K562 (cell line): ENCODE data around the gene GOLGA6B. TPM values are rescaled to one million over a fixed set of nuclear protein-coding genes. Genes with fewer than 3 reads are reported as not detected.

ENCODE experiments used
- ATAC-seq: fragments of 200-7000 bp; cut with Tn5 transposase; 3 replicates; pipeline ENCODE4 v1.9.1; 2020; ENCODE audit warnings: moderate library complexity
- BruUV-seq: library from RNA; stranded (reverse); fragments of 400-500 nt; replicated peaks from 2 replicates; lab custom pipeline; 2021; lab: Mats Ljungman, UMichigan
- CTCF ChIA-PET: fragments of 300-600 bp; formaldehyde crosslinking; extraction: SDS; loops from one replicate; lab custom pipeline; 2021; ENCODE audit warnings: low intra/inter-chr PET ratio; lab: Yijun Ruan, JAX
- POLR2A ChIA-PET: fragments of 300-600, 350-650 bp; sonication (Branson Sonifier 250); formaldehyde crosslinking; extraction: SDS; loops from one replicate; lab custom pipeline; 2021; ENCODE audit warnings: antibody characterized with exemption, inconsistent platforms; lab: Yijun Ruan, JAX
- DNase-seq, 4 experiments: peaks; one replicate each; pipeline versions ENCODE4 v3.0.0 to v3.0.0-alpha.2; 2011 to 2018; ENCODE audit warnings: low spot score in 3 of 4, mixed read lengths in 3 of 4; ENCODE audit errors: extremely low read depth in 1 of 4
- FAIRE-seq: peaks from 2 replicates; lab custom pipeline; 2011; peaks lifted over from hg19 to GRCh38; lab: Jason Lieb, UNC
- H2AFZ ChIP-seq: 2 replicates; pipeline ENCODE4 v1.6.0; 2011; ENCODE audit warnings: low read depth, low read length, control low read depth, inconsistent platforms
- H3K27ac ChIP-seq: fragments of 200-600 bp; 3 replicates; pipeline ENCODE4 v1.8.0; 2011; ENCODE audit warnings: low read depth, mild to moderate bottlenecking, control low read depth, inconsistent platforms, low read length, moderate library complexity, mixed read lengths; ENCODE audit errors: extremely low read depth
- H3K27me3 ChIP-seq, 2 experiments: fragments of 300-600 bp in 1 of 2; 2 replicates in 1 of 2; 3 replicates in 1 of 2; pipeline versions ENCODE4 v1.6.0 to v1.8.0; 2011; ENCODE audit warnings: inconsistent platforms in 2 of 2, low read length in 2 of 2, mild to moderate bottlenecking in 1 of 2, mixed read lengths in 1 of 2, moderate library complexity in 1 of 2; ENCODE audit not compliant: control insufficient read depth in 2 of 2, insufficient read depth in 2 of 2
- H3K36me3 ChIP-seq: fragments of 300-600 bp; 3 replicates; pipeline ENCODE4 v1.8.0; 2011; ENCODE audit warnings: mild to moderate bottlenecking, low read length, inconsistent platforms; ENCODE audit not compliant: control insufficient read depth, insufficient read depth
- H3K4me1 ChIP-seq, 2 experiments: fragments of 200-600 bp in 1 of 2; replicated peaks in 1 of 2; 2 replicates in 1 of 2; 3 replicates in 1 of 2; pipeline versions ENCODE4 v1.5.1 to v1.8.0; 2011; ENCODE audit warnings: inconsistent platforms in 2 of 2, low read length in 2 of 2, mild to moderate bottlenecking in 1 of 2, mixed read lengths in 1 of 2, moderate library complexity in 1 of 2; ENCODE audit not compliant: control insufficient read depth in 2 of 2, insufficient read depth in 2 of 2
- H3K4me2 ChIP-seq: 2 replicates; pipeline ENCODE4 v1.6.1; 2011; ENCODE audit warnings: low read length, control low read depth, inconsistent platforms, mixed read lengths; ENCODE audit not compliant: insufficient read depth
- H3K4me3 ChIP-seq: fragments of 200-600 bp; sonication (generic), shearing (Covaris generic); 2 replicates; pipeline ENCODE4 v1.5.1; 2016; ENCODE audit warnings: control low read depth, inconsistent platforms
- H3K79me2 ChIP-seq: fragments of 200-600 bp; 3 replicates; pipeline ENCODE4 v1.8.0; 2011; ENCODE audit warnings: low read length, inconsistent platforms; ENCODE audit not compliant: control insufficient read depth, insufficient read depth
- H3K9ac ChIP-seq, 2 experiments: 2 replicates each; pipeline versions ENCODE4 v1.6.0 to v1.6.1; 2011; ENCODE audit warnings: low read depth in 2 of 2, low read length in 2 of 2, control low read depth in 1 of 2, inconsistent platforms in 1 of 2, mild to moderate bottlenecking in 1 of 2, mixed read lengths in 1 of 2; ENCODE audit not compliant: insufficient read depth in 1 of 2
- H3K9me1 ChIP-seq: one replicate; pipeline ENCODE4 v1.6.0; 2011; ENCODE audit warnings: inconsistent platforms, mild to moderate bottlenecking, low read length, moderate library complexity; ENCODE audit not compliant: control insufficient read depth, insufficient read depth
- H3K9me3 ChIP-seq: replicated peaks from 2 replicates; pipeline ENCODE4 v1.5.1; 2011; ENCODE audit warnings: low read depth, low read length, inconsistent platforms; ENCODE audit not compliant: control insufficient read depth, insufficient read depth
- H4K20me1 ChIP-seq: replicated peaks from 2 replicates; pipeline ENCODE4 v1.6.1; 2011; ENCODE audit warnings: low read length, inconsistent platforms, mixed read lengths; ENCODE audit not compliant: control insufficient read depth, insufficient read depth
- CBX1 ChIP-seq: sonication (generic); IDR thresholded peaks from 2 replicates; pipeline ENCODE4 v1.6.1; 2016; ENCODE audit warnings: antibody characterized with exemption, low read depth, mild to moderate bottlenecking
- CHD2 ChIP-seq: IDR thresholded peaks from 2 replicates; pipeline ENCODE4 v1.6.1; 2011; ENCODE audit warnings: low read depth, low read length
- GTF2F1 ChIP-seq: IDR thresholded peaks from 2 replicates; pipeline ENCODE4 v1.6.1; 2011; ENCODE audit warnings: low read depth, low read length, improper control_type of control experiment
- HDAC3 ChIP-seq: fragments of 450-650 bp; IDR thresholded peaks from 2 replicates; pipeline ENCODE4 v1.6.1; 2018; ENCODE audit warnings: borderline replicate concordance, mild to moderate bottlenecking, moderate library complexity; ENCODE audit not compliant: partially characterized antibody
- HOMEZ ChIP-seq: fragments of 250-450 bp; sonication (Bioruptor Pico); IDR thresholded peaks from 2 replicates; pipeline ENCODE4 v1.4.0; 2020; ENCODE audit warnings: mild to moderate bottlenecking, moderate library complexity
- KLF1 ChIP-seq: fragments of 450-650 bp; IDR thresholded peaks from 2 replicates; pipeline ENCODE4 v1.6.1; 2016; ENCODE audit warnings: missing genetic modification characterization, missing compliant biosample characterization
- MYNN ChIP-seq, 2 experiments: sonication (generic); formaldehyde crosslinking in 1 of 2; IDR thresholded peaks; 2 replicates each; pipeline versions ENCODE4 v1.5.0 to v1.6.1; 2016 to 2020; ENCODE audit warnings: antibody characterized with exemption in 1 of 2, missing genetic modification reagents in 1 of 2
- POLR3A ChIP-seq: IDR thresholded peaks from 2 replicates; pipeline ENCODE4 v1.6.1; 2011; ENCODE audit warnings: borderline replicate concordance, mild to moderate bottlenecking, moderate library complexity; ENCODE audit not compliant: insufficient read length, insufficient read depth; ENCODE audit errors: extremely low read depth
- RBBP5 ChIP-seq: fragments of 200-600 bp; sonication (generic); IDR thresholded peaks from 2 replicates; pipeline ENCODE4 v1.6.1; 2012; ENCODE audit warnings: borderline replicate concordance, mild to moderate bottlenecking, low read length, control low read depth, inconsistent platforms; ENCODE audit not compliant: insufficient read depth, poor library complexity, severe bottlenecking
- RCOR1 ChIP-seq, 2 experiments: IDR thresholded peaks; 2 replicates each; pipeline ENCODE4 v1.6.1; 2012; ENCODE audit warnings: low read depth in 2 of 2, low read length in 2 of 2, borderline replicate concordance in 1 of 2, improper control_type of control experiment in 1 of 2
- TBP ChIP-seq: optimal IDR thresholded peaks from 2 replicates; pipeline ENCODE3; 2011; ENCODE audit warnings: low read depth, low read length, improper control_type of control experiment
- TCF7L2 ChIP-seq: fragments of 150-350 bp; IDR thresholded peaks from 2 replicates; pipeline ENCODE4 v1.6.1; 2016; ENCODE audit warnings: low read depth, mild to moderate bottlenecking, low read length, moderate library complexity
- YY1 ChIP-seq, 3 experiments: IDR thresholded peaks; 2 replicates each; pipeline ENCODE4 v1.6.1; 2011; ENCODE audit warnings: low read length in 2 of 3, mild to moderate bottlenecking in 2 of 3, moderate library complexity in 2 of 3, borderline replicate concordance in 1 of 3, control low read depth in 1 of 3, low read depth in 1 of 3; ENCODE audit not compliant: insufficient read depth in 3 of 3, insufficient replicate concordance in 2 of 3, control insufficient read depth in 1 of 3, insufficient read length in 1 of 3; ENCODE audit errors: extremely low read depth in 1 of 3
- ZC3H11A ChIP-seq: IDR thresholded peaks from 2 replicates; pipeline ENCODE4 v1.6.1; 2012; ENCODE audit warnings: low read depth, low read length, improper control_type of control experiment
- ZNF143 ChIP-seq: sonication (generic); formaldehyde crosslinking; IDR thresholded peaks from 2 replicates; pipeline ENCODE4 v1.9.0; 2022; ENCODE audit warnings: mild to moderate bottlenecking, missing genetic modification reagents
- ZNF518B ChIP-seq: fragments of 250-450 bp; sonication (Bioruptor Pico); IDR thresholded peaks from 2 replicates; pipeline ENCODE4 v1.5.0; 2021; ENCODE audit warnings: mild to moderate bottlenecking, moderate library complexity
- WGBS: fragments of 100-300 bp; shearing (Covaris generic); methylation state at CpG from one replicate; pipeline ENCODE4 v1.1.6; 2016; ENCODE audit warnings: low coverage, mixed read lengths; ENCODE audit not compliant: insufficient coverage; ENCODE audit errors: missing lambda C conversion rate; 5-methylcytosine and 5-hydroxymethylcytosine counted together
- in situ Hi-C: fragments of 300-500 bp; cut with MboI; formaldehyde crosslinking; loops from 4 replicates; pipeline ENCODE4 v1.15.0; 2018; ENCODE audit warnings: inconsistent platforms, mixed read lengths
- intact Hi-C: fragments of 100-400 bp; cut with micrococcal nuclease; formaldehyde crosslinking; loops from 2 replicates; pipeline ENCODE4 v1.14.2; 2022
- polyA plus RNA-seq, 8 experiments: library from polyadenylated mRNA; depleted of rRNA in 4 of 8; stranded (reverse) in 5 of 8; unstranded in 3 of 8; fragments of >200 nt; fragmentation: Nextera tagmentation in 2 of 8; fragmentation: Illumina TruSeq in 1 of 8; extraction: Ambion mirVana in 2 of 8; extraction: Trizol in 1 of 8; gene quantifications; 2 replicates each; pipeline versions ENCODE4 v1.2.1 to v1.2.3, GENCODE V29; 2011 to 2014; ENCODE audit warnings: inconsistent platforms in 1 of 8, missing spikeins in 1 of 8
- total RNA-seq, 7 experiments: library from RNA; depleted of rRNA in 6 of 7; stranded (reverse); fragments of >200 nt in 6 of 7; fragmentation: Illumina TruSeq in 2 of 7; extraction: Trizol in 2 of 7; gene quantifications; 2 replicates each; pipeline versions ENCODE4 v1.2.1 to v1.2.3, GENCODE V29; 2011 to 2021; ENCODE audit warnings: low replicate concordance in 1 of 7

The GOLGA6B gene
- total and polyA plus RNA-seq, 9 of the 15 experiments (the other 6 are each of a cell fraction or from before 2014, with no cell fraction given), result not detected

GRCh38 chr15:72614810-72615532 lies 39.5 kb upstream of the GOLGA6B start:
- FAIRE-seq, result no peak
- no peak for TF ChIP-seq GTF2F1
- no peak for TF ChIP-seq KLF1 (tag)
- TF ChIP-seq POLR3A, result no peak
- no peak for TF ChIP-seq CHD2
- TF ChIP-seq HDAC3, result no peak
- TF ChIP-seq MYNN (IDR thresholded peaks at IDR 0.05), result no peak
- TF ChIP-seq MYNN (CRISPR knock-in tag; IDR thresholded peaks at IDR 0.05), result no peak
- no peak for TF ChIP-seq HOMEZ
- no peak for TF ChIP-seq RCOR1 (IDR thresholded peaks at IDR 0.05; ENCODE audit: borderline replicate concordance in 1 of 2, low read depth in 2 of 2, low read length in 2 of 2)
- TF ChIP-seq ZNF518B (CRISPR knock-in tag), result no peak
- no peak for TF ChIP-seq ZC3H11A
- no peak for TF ChIP-seq YY1 (IDR thresholded peaks at IDR 0.05; ENCODE audit: borderline replicate concordance in 1 of 3, control insufficient read depth in 1 of 3, extremely low read depth in 1 of 3, insufficient read depth in 3 of 3, insufficient read length in 1 of 3, insufficient replicate concordance in 2 of 3, low read depth in 1 of 3, low read length in 2 of 3)
- TF ChIP-seq CBX1, result no peak
- TF ChIP-seq TBP, result no peak
- no peak for TF ChIP-seq TCF7L2
- TF ChIP-seq RBBP5, result no peak
- no peak for TF ChIP-seq ZNF143 (CRISPR knock-in tag)

More at GRCh38 chr15:72614810-72615532, 39.5 kb upstream of the GOLGA6B start:
- Histone ChIP-seq H3K4me1 (no peaks in the 10 kb centered on the region; a peak in 1 of 5 replicates), H3K9me3 (no peaks in the 10 kb centered on the region), H4K20me1 (no peaks in the 10 kb centered on the region), H3K27me3 (peaks cover 3 to 26% of the 10 kb centered on the region in 2 experiments; a peak in 4 of 5 replicates), H3K4me3 (no peak overlapping the region), H3K9ac (no peak overlapping the region), H2AFZ (no peak overlapping the region), H3K9me1 (no peaks in the 10 kb centered on the region), H3K36me3 (no peaks in the 10 kb centered on the region), H3K4me2 (no peak overlapping the region), H3K79me2 (no peaks in the 10 kb centered on the region), H3K27ac (no peak overlapping the region)
- no peak for DNase-seq
- WGBS, result 9% methylated on average over 3 of the region's 3 CpGs
- no peak for ATAC-seq
- intact Hi-C loops (no loop called here), in situ Hi-C loops (loop anchor here (5.0 kb wide), 1 partner anchor 57 kb away; no protein-coding TSS in a partner anchor)
- ChIA-PET POLR2A (no interaction called here), CTCF (interaction anchor here (0.6 kb wide), 1 partner anchor 240 kb away, joined by 3 read pairs; no protein-coding TSS in a partner anchor)
- BruUV-seq, result no TSS peak
